Dedifferentiated amniotic fluid mesenchymal stem cell (primary cell): ENCODE data around the gene EIF4E.
"Not testable (repeated sequence)": the region's sequence is repeated elsewhere in the genome, so short reads cannot be mapped to it uniquely, and the experiment has no call there.

Experiments
- DNase-seq: peaks from one replicate; pipeline ENCODE4 v3.0.0-alpha.2; 2016; ENCODE audit errors: extremely low spot score

The EIF4E gene

DNA sequence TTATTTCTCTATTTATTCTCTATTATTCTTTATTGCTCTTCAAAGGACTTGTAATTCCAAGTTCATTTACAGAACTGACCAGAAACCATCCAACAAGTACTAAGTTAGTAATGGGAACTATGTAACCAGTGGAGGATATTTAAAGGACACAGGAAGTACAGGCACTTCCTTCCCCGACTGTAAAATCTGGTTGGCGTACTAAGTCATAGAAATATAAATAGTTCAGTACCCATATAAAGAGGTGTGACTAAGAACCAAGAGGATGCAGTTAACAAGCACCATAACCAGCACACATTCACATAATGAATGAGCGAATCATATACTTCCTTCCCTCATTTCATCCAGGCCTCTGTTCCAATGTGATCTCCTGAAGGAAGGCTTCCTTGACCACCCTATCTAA is 3.6 kb upstream of the EIF4E start:
- no peak for DNase-seq

GRCh38 chr4:98930311-98930865 is 1.5 kb upstream of the EIF4E start:
- DNase-seq = no peak

- peak; percentile 85 for DNase-seq
These were observed 671 bp upstream of the EIF4E start for GRCh38 chr4:98929341-98930267.

DNA sequence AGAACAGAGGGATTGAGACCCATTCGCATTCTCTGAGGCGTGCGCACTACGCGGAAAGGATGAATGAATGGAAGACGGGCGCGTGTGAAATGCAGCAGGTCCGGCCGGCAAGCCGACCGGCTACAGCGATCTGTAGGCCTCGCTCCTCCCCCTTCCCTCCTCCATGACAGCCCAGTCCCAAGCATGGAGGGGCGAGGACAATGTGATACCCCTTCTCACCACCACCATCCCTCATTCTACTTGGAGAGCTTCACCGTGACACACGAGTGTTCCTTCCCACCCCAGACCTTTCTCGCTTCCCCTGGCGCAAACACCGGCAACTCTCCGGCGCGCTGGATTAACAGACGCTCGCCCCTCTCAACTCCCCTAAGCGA is 815 bp downstream of the EIF4E start:
- peak; percentile 68 for DNase-seq

- not testable (repeated sequence) for DNase-seq
These were observed 2.7 kb downstream of the EIF4E start for GRCh38 chr4:98926257-98926656.

GRCh38 chr4:98921292-98921691 is 7.6 kb downstream of the EIF4E start:
- DNase-seq = no peak

GRCh38 chr4:98919996-98920395 is 8.9 kb downstream of the EIF4E start:
- no peak for DNase-seq

- DNase-seq = not testable (repeated sequence)
These were observed 18.2 kb downstream of the EIF4E start for GRCh38 chr4:98910728-98911127.

DNA sequence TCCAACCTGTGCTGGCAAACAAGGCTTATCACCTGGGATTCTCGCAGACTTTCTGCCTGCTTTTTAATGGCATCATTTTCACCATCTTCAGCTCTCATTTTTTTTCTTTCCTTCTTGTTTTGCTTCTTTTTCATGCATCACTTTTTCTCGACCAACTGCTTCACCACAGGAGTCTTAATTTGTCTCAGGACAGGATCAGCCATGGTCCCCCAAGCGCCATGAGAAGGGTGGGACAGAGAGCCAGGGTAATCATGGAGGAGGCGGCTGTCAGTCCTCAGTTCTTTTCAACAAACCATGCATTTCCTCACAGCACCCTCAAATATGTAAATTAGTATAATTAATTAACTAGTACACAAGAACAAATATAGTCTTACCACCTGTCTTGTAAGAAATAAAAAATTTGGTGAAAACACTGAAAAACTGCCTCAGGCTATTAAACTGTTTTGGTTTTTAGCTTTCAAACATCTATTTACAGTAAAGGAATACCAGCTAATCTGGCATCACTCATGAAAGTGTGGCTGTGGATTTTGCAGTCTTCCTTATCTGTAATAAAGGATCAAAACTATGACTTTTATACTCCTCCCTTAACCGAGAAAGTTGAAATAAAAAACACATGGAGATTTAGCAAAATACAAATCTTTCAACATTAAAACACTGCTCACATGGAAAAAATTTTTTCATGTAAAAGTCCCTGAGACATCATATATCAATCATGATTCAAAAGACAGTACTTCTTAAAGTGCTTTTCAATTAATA is 19.1 kb downstream of the EIF4E start:
- DNase-seq = no peak

DNA sequence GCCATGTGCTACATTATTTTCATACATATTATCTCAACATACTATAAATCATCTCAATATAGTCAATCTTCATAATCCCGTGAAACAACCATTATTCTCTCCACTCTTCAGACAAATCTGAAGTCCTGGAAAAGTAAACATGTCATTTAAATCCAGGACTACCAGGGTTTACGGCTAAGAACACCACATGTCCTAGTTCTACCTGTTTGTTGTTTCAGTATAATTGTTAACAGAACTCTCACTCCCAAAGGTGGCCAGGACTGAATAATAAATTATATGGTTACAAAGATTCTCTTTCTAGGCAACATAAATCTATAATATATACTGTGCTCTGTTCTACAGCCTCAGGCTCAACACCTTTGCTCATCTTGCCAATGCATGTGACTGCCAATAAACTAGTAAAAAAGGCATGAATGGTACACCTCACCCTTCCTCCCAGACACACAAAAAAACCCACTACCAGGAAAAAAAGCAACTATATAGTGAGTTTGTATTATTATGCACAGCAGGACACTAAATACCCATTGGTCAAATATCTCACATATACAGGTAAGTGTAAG is 20.1 kb downstream of the EIF4E start:
- no peak for DNase-seq

- no peak for DNase-seq
These were observed 20.8 kb downstream of the EIF4E start for GRCh38 chr4:98908182-98908581.

DNA sequence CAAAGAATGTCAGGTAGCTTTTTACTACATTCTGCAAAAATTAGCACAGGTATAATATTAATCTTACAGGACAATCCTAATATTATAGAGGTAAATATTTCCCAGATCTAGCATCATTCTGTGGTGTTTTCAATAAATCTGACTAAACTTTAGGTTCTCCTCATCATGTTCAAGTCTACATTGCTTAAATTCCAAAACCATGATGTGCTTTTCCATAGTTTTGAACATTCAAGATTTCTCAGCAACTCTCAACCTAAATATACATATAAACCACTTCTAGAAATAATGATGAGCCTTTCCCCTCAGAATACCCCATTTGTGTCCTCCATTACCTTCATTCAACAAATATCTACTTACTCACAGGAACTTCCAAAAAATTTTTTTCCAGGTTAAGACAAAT is 23.1 kb downstream of the EIF4E start:
- DNase-seq = peak; percentile 20

- no peak for DNase-seq
These were observed 23.6 kb downstream of the EIF4E start for GRCh38 chr4:98905297-98905696.

- no peak for DNase-seq
These were observed 25.0 kb downstream of the EIF4E start for GRCh38 chr4:98903963-98904362.

DNA sequence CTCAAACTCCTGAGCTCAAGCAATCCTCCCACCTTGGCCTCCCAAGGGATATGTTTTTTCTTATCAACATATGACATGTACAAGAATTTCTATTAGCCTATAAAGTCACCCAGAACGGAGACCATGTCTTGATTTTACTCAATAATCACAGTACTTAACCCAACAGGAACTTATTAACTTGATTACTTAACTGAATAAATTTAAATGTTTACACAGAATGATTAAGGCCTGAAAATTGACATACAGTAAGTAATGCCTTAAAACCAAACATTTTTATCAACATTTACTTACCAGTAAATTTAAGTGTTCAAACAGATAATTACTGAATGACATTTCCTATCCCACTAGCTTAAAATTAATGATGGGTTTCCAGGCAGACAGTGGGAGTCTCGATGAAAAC is 25.4 kb downstream of the EIF4E start:
- DNase-seq = no peak

GRCh38 chr4:98899277-98899676 is 29.7 kb downstream of the EIF4E start:
- no peak for DNase-seq

DNA sequence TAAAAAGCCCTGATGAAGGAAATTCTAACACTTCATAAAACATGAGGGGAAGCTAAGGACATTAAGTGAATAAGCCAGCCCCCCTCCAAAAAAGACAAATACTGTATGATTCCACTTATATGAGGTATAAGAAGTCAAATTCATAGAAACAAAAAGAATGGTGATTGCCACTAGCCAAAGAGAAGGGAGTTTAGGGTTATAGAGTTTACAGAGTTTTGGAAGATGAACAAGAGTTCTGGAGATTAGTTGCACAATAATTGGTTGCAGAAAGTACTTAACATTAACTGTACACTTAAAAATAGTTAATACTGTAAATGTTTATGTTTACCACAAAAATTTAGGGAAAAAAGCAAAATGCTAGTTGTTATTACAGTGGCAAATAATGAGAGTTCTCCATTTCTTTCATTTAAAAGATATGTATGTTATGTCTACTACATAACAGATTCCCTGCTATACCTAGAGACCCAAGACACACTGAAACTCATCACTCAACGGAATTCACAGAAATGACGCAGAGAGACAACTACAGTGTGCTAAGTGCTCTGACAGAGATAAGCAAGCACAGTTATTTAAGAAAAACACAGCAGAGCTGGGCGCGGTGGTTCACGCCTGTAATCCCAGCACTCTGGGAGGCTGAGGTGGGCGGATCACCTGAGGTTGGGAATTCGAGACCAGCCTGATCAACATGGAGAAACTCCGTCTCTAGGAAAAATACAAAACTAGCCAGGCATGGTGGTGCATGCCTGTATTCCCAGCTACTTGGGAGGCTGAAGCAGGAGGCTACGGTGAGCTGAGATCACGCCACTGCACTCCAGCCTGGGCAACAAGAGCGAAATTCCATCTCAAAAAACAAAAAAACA is 37.2 kb downstream of the EIF4E start:
- no peak for DNase-seq

DNA sequence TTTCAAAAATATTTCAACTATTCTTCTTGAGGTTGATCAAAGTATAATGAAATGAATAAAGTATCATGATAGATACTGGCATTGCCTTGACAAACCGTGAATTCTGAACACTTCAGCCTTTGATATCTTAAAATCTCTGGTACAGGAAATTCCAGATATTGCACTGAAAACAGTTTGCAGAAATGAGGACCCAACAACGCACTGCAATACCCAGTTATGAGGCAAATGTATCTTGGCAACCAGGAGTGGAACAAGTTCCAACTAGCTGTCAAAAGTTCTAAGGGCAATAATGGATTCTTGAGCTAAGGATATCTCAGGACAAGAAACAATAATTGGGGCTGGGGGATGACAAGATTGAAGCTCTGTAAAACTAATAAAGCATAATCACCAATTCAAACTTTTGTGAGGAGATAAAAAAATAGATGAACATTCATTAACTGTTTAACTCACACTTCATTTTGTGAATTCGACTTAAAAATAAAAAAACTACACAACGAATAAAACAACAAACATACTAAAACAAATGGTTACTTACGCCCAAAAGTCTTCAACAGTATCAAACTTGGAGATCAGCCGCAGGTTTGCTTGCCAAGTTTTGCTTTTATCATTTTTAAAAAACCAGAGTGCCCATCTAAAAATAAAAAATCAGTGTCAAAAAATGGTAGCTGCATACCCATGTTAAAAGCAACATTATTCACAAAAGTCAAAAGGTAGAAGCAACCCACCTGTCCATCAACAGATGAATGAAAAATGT is 38.1 kb downstream of the EIF4E start:
- DNase-seq = peak; percentile 32

DNA sequence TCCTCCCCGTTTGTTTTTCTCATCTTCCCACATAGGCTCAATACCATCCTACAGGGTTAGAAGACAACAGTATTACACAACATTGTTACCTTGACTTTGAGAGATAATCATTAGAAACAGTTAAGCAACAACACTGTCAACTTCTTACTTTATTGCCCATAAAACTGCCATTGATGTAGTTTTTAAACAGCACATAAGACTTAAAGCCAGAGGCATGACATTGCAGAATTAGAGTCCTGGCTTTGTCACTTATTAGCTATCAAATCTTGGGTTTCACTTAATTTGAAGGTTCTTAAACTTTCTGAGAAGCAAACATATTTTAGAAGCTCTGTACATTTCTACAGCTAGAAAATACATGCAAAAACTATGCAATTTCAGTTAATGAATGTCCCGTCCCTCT is 41.8 kb downstream of the EIF4E start:
- DNase-seq = no peak

DNA sequence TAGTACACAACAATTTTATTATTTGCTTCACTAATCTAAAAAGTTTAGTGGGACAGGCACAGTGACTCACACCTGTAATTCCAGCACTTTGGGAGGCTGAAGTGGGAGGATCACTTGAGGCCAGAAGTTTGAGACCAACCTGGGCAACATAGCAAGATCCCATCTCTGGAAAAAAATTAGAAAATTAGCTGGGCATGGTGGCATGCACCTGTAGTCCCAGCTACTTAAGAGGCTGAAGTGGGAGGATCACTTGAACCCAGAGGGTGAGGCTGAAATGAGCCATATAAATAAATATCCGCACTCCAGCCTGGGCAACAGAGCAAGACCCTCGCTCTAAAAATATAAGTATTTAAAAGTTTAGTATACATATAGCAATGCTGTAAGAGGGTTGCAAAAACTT is 42.6 kb downstream of the EIF4E start:
- DNase-seq = not testable (repeated sequence)

- DNase-seq = not testable (repeated sequence)
These were observed 48.0 kb downstream of the EIF4E start for GRCh38 chr4:98880884-98881283.
